Measurements from ENCODE around the gene COL20A1. TPM values are rescaled to one million over a fixed set of nuclear protein-coding genes. Genes with fewer than 3 reads are reported as not detected.

The COL20A1 gene
- total RNA-seq, 3 donors from 2014 or later = not detected

DNA sequence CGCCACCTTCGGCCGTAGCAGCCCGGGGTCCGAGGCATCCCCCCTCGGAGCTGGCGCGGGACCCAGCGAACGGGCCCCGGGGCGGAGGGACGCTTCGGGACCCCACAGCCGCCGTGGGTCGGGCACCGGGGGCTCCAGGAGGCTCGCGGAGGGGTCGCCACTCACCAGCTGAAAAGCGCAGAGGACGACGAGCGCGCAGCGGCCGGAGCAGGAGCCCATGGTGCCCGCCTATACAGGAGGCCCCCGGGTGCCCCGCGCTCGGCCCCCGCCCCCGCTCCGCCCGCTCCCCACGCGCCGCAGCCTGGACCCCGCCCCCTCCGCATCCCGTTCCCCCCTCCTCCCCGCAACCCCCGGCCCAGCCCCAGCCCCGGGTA, 38.8 kb upstream of the COL20A1 start, which contains the start of gene NKAIN4:
TSS of gene NKAIN4 (minus strand) at position 232 of the 374 bp plus-strand sequence. CDS start at position 219, 13 bp downstream.
- Histone ChIP-seq H3K4me3 (no peak within 1 kb of the TSS), H3K36me3 (ENCODE audit: low read depth) (no peaks in the 10 kb centered on the region), H3K9me3 (no peaks in the 10 kb centered on the region), H3K4me1 (ENCODE audit: low read depth) (peaks cover 3% of the 10 kb centered on the region)
- ATAC-seq (no peak), DNase-seq (no peak)
- intact Hi-C loops (cut with DNase I, micrococcal nuclease) = no loop called here
- TF ChIP-seq, protein P1, sequence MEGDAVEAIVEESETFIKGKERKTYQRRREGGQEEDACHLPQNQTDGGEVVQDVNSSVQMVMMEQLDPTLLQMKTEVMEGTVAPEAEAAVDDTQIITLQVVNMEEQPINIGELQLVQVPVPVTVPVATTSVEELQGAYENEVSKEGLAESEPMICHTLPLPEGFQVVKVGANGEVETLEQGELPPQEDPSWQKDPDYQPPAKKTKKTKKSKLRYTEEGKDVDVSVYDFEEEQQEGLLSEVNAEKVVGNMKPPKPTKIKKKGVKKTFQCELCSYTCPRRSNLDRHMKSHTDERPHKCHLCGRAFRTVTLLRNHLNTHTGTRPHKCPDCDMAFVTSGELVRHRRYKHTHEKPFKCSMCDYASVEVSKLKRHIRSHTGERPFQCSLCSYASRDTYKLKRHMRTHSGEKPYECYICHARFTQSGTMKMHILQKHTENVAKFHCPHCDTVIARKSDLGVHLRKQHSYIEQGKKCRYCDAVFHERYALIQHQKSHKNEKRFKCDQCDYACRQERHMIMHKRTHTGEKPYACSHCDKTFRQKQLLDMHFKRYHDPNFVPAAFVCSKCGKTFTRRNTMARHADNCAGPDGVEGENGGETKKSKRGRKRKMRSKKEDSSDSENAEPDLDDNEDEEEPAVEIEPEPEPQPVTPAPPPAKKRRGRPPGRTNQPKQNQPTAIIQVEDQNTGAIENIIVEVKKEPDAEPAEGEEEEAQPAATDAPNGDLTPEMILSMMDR (IDR thresholded peaks at IDR 0.05) = no peak

DNA sequence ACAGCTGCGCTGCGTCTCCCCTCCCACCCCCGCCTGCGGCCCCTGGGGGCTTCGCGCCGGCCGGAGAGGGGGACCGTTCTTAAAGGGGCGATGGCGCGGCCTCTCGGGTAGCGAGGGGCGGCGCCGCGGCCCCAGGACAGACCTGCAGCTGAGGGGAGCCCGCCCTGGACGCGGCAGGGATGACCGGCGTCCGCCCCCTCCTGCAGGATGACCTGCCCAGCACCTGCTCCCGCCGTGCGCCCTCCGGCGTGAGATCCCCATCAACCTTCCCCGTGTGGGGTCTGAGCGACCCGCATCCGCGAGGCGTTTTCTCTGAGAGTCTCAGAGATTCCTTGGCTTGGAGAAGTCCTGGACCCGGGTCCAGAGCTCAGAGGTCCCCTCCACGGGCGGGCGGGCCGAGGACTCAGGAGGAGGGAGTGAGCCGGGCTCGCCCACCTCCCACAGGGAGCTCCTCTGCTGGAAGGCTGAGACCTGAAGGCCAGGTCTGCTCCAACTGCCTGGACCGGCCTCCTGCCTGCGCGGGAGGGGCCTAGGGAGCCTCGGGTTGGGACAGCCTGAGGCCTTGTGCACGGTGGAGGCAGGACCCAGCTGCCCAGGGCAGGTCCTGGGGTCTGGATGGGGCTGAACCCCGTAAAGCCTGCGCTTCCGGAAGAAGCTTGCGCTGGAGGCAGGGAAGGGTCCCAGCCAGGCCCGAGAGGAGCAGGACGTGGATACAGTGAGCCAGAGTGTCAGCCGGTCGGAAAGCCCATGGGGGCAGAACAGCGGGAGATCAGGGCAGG, 38.2 kb upstream of the COL20A1 start:
- TF ChIP-seq, protein P1 (IDR thresholded peaks at IDR 0.05) = no peak
- intact Hi-C loops (cut with DNase I, micrococcal nuclease) = no loop called here
- ATAC-seq = no peak
- H3K4me1 ChIP-seq (ENCODE audit: low read depth) = peaks cover 3% of the 10 kb centered on the region
- no peak overlapping the region for H3K4me3 ChIP-seq
- H3K36me3 ChIP-seq (ENCODE audit: low read depth) = no peaks in the 10 kb centered on the region
- H3K9me3 ChIP-seq = no peaks in the 10 kb centered on the region
- no peak for DNase-seq

DNA sequence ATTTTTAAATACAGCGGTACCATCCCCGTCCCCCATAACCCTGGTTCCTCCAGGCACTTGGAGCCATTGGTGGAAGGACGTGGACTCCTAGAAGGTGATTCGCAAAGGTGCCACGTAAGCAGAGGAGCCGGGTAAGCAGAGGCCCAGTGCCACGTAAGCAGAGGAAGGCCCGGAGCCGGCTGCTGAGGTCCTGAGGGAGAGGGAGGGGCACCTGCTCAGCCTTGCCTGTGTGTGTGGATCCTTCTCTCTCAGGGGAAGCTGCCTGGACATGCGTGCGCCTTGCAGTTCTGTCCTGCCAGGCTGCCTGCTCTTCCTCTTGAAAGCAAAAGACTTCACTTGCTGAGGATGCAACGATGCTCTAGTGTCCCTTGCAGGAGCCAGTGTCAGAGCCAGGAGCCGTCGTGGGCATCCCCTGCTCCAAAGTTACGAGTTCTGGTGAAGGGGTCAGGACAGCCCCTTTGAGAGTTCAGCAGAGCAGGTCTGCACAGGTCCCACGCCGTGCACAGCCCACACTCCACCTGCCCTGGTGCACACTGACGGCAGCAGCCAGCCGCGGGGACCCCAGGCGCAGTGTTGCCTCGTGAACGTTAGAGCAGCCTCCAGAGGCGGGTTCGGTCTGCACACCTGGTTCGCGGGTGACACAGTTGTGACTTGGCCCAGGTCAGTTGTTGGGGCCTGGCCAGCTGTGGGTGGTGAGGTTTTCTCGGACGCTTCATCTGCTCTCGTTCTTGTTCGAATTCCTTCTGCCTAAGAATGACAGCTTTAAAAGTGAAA, 36.9 kb upstream of the COL20A1 start:
- H3K4me1 ChIP-seq (ENCODE audit: low read depth) = peaks cover 3% of the 10 kb centered on the region
- ATAC-seq = no peak

GRCh38 chr20:63256954-63257353, 36.0 kb upstream of the COL20A1 start:
- TF ChIP-seq, protein P1 (IDR thresholded peaks at IDR 0.05) = no peak
- intact Hi-C loops (cut with DNase I, micrococcal nuclease) = no loop called here

More for the DNA sequence above, 36.9 kb upstream of the COL20A1 start:
- Histone ChIP-seq H3K9me3 (no peaks in the 10 kb centered on the region), H3K4me3 (no peak overlapping the region), H3K36me3 (ENCODE audit: low read depth) (no peaks in the 10 kb centered on the region)
- no peak for DNase-seq
- TF ChIP-seq, protein P1 (IDR thresholded peaks at IDR 0.05) = no peak
- intact Hi-C loops (cut with DNase I, micrococcal nuclease) = no loop called here

GRCh38 chr20:63257629-63258028, 35.4 kb upstream of the COL20A1 start:
- no peak for ATAC-seq
- TF ChIP-seq, protein P1 (IDR thresholded peaks at IDR 0.05) = no peak
- peaks cover 3% of the 10 kb centered on the region for H3K4me1 ChIP-seq (ENCODE audit: low read depth)
- H3K36me3 ChIP-seq (ENCODE audit: low read depth) = no peaks in the 10 kb centered on the region
- no peak overlapping the region for H3K4me3 ChIP-seq
- intact Hi-C loops (cut with DNase I, micrococcal nuclease) = no loop called here
- DNase-seq = no peak
- no peaks in the 10 kb centered on the region for H3K9me3 ChIP-seq

More at GRCh38 chr20:63256954-63257353, 36.0 kb upstream of the COL20A1 start:
- ATAC-seq (no peak), DNase-seq (no peak)
- Histone ChIP-seq H3K4me3 (no peak overlapping the region), H3K9me3 (no peaks in the 10 kb centered on the region), H3K36me3 (ENCODE audit: low read depth) (no peaks in the 10 kb centered on the region), H3K4me1 (ENCODE audit: low read depth) (peaks cover 3% of the 10 kb centered on the region)
